AG20443 (cell line): ENCODE data around the gene ITIH4.

Source experiments
- DNase-seq: peaks from one replicate; pipeline ENCODE4 v3.0.0; 2012; ENCODE audit warnings: low spot score, mixed read lengths

The ITIH4 gene

DNA sequence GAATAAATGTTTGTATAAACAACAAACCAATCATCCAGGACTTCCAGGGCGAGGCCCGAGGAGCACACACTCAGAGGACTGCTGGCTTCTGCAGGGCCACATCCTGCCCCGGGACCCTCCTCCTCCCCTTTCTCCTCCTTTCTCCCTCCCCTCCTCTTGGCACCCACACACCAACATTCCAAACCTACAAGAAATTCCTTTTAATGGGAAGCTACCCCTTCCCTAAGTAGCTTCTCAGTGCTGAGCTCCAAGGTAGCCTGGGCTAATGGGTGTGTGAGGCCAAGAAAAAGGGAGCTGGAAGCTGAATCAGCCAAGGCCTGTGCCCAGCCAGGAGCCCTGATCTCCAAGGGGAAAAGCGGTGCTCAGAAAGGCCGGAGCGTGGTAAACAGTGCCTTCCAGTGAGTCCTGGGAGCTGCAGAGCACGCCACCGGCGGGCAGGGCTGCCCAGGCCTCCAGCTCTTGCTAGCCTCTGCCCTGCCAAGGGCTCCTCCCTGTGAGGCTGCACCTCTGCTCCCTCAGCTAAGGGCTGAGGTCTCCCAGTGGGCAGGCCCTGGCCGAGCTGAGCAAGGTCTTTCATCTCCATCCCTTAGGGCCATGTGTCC is 32.0 kb downstream of the ITIH4 start:
- DNase-seq, result no peak

DNA sequence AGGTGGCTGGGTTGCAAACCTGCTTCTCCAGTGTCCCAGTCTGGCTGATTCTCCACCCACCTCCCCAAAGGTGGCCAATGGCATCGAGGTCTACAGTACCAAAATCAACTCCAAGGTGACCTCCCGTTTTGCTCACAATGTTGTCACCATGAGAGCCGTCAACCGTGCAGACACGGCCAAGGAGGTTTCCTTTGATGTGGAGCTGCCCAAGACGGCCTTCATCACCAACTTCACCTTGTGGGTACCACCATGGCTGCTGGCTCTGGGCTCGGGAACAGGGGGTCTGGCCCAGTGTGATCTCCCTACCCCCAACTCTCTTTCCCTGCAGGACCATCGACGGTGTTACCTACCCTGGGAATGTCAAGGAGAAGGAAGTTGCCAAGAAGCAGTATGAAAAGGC is 34.1 kb downstream of the ITIH4 start:
- DNase-seq, result no peak

DNA sequence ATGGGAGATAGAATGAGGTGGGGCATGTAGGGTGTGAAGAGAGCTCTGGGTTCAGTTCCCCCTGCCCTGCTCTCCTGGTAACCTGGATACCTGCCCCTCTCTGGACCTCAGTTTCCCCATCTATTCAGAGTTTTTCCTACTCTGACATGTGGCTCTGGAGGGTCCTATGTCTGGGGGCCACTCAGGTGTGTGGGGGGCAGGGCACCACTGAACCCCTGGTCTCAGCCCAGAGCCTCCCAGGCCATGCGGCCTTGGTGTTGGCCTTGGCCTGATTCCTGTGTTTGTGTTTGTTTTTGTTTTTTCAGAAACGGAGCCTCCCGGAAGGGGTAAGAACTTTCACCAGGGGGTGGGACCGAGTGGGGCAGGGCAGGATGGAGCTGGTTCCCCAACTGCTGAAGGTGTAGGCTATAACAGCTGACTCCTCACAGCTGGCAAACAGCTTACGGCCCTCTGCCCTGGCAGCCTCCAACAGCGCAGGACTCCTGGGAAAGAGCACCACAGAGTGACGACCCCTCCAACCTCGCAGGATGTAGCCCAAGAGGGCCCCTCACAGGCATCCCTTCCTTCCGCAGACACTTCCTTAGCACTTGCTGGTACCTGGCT is 35.1 kb downstream of the ITIH4 start:
- DNase-seq, result no peak

DNA sequence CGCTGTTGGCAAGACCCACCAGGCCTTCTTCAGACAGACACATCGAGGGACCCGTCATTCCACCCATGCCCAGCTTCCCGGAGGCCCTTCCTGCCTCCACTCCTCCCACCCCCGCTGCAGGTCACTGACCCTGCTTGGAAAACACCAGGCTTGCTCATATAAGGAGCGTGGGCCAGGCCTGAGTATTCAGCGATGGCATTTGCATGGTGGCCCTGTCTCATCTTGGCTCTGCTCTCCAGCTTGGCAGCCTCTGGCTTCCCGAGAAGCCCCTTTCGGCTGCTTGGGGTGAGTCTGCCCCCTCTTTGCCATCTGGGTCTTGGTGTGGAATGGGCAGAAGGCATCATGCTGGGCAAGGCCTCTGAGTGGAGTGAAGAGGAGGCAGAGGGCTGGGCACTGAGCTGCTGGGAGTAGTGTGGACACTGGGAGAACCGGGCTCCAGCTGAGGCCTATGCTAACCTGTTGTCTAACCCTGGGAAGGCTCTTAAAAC is 35.8 kb downstream of the ITIH4 start, which contains the start of gene ITIH3:
Gene ITIH3 (plus strand): TSS at position 185 of the 488 bp plus-strand sequence. CDS start 8 bp downstream, at position 193.
- DNase-seq, result no peak

DNA sequence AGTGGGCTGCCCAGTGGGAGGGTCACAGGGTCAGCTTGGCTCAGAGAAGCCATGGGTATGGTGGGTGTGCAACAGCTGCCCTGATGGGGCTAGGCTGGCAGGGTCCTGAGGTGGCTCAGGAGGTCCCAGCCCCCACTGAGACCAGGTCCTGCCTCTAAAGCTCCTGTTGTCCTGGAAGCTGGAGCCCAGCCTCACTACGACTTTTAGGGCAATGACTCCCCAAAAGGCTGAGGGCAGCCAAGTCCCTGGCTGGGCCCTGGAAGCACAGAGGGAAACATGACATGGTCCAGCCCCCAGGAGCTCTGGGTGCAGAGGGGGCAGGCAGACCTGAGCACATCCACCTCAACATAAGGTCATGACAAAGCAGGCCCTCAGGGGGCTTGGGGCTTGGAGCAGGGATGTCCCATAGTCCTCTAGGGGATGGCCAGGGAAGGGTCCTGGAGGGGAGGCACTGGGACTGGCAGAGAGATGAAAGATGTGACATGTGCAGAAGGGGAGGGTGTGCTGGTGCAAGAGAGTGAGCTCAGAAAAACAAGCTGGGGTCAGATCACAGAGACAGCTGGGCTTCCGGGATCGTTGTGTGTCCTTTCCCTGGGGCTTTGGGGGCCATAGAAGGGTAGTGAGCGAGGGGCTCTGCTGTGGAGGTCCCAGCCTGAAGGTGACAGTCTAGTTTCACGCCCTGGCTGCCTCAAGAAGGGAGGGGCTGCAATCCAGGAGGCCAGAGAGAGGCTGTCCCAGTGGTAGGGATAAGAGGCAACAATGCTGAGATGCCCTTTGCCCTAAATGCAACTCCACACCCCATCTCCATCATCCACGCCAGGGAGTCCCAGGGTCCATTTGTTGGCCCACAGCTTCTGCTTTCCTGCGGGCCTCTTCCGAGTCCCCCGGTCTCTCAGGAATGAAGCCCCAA is 36.5 kb downstream of the ITIH4 start:
- DNase-seq, result no peak

DNA sequence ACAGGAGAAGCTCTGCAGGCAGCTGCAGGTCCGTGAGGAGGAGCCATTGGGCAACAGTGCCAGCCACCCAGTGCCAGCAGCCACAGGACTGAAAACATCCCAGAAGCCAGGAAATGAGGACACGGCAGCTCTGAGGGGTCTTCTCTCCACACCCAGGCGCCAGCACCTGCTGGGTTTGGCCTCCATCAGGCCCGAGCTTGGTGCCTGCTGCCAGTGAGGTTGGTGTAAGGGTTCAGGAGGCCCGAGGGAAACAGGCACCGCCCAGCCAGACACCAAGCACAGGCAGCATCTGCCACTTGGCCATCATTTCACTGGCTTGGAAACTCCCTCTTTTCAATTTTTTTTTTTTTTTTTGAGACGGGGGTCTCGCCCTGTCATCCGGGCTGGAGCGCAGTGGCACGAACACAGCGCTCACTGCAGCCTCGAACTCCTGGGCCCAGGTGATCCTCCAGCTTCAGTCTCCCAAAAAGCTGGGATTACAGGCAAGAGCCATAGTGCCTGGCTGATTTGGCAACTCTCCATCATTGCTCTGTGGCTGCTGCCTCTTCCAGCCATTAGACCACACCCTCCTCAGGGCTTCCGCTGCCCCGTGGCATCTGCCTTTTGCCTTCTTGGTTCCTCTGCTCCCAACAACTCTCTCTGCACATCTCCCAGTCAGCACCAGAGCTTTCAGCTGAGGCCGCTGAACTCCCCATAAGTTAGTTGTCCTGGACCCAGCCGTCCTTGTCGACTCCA is 37.3 kb downstream of the ITIH4 start:
- peak; percentile 86 for DNase-seq

DNA sequence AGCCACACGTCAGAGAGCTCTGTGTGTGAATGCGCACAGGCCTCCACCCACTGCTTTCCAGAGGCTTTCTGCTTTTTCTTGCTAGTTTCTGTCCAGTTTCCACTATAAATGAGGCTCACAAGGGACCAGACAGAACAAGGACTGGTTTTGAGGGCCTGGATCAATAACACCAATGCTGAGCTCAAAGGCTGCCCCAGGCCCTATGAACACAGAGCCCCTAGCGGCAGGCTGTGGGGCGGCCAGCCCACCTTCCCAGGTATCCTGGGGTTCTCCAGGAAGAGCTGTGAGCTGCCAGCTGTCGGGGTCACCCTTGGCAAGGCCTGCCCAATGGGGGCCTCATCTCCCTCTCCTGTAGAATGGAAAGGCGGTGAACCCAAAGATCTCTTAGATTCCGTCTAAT is 38.1 kb downstream of the ITIH4 start:
- no peak for DNase-seq

DNA sequence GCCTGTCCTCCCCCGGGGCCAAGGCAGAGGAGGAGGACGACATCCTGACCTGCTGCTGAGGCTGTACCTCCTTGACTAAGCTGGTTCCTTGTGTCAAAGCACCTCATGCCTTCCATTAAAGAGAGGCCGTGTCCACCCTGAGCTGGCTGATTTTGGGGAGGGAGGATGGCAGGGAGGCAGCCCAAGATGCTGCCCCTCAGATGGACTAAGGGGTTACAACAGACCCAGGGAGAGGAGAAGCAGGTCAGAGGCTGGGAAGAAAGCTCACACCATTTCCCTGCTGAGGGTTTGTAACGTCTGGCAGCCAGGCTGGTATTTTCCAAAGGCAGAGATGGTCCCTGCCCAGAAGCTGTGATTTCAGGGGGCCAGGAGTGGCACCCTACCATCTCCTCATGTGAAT is 38.5 kb downstream of the ITIH4 start:
- no peak for DNase-seq

DNA sequence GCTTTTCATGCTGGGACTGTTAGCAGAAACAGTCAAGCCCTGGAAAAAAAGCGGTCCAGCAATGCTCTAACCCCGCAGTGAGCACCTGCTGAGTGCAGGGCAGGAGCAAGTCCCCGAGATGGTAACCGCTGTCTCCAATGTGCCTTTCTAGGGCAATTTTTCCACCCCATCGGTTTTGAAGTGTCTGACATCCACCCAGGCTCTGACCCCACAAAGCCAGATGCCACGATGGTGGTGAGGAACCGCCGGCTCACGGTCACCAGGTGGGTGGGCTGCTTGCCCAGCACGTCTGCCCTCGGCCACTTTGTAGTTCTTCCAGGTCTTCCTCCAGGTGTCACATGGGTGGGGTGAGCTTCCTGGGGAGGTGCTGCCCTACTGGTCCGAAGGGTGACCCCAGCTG is 39.1 kb downstream of the ITIH4 start:
- DNase-seq, result no peak

DNA sequence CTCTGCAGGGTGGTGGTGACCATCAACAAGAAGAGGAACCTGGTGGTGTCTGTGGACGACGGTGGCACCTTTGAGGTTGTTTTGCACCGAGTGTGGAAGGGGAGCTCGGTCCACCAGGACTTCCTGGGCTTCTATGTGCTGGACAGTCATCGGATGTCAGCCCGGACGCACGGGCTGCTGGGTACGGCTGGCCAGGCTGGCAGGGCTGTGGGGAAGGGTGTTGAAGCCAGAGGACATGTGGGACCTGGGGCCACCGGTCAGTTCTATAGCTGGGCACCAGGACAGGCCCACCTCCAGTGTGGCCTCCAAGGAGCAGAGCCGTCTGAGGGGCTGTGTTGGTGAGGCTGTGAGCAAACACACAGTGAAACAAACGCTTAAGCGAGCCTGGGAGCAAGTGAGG is 39.7 kb downstream of the ITIH4 start:
- DNase-seq, result no peak

DNA sequence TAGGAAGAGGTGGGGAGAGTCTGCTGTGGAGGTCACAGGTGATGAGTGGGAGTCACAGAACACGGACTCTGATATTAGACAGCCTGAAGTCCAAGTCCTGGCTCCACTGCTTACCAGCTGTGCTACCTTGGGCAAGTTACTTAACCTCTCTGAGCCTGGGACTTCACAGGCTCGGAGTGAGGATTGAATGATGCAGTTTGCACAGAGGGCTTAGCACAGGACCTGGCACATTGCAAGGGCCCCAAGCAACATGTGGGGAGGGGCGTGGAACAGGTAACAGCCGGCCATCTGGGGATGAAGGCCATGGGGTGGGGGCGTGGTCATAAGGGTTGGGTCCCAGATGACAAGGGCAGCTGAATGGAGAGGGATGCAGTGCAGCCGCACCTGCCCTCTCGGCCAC is 40.1 kb downstream of the ITIH4 start:
- no peak for DNase-seq

DNA sequence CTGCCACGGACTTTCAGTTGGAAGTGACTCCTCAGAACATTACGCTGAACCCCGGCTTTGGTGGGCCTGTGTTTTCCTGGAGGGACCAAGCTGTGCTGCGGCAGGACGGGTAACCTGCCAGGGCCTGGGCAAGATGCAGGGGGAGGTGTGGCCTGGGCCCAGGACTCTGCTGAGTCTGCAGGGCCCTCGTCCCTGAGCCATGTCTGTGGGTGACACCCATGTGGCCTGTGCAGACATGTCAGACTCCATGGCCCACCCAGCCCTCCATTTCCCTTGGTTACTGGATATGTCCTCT is 40.8 kb downstream of the ITIH4 start:
- DNase-seq, result no peak

DNA sequence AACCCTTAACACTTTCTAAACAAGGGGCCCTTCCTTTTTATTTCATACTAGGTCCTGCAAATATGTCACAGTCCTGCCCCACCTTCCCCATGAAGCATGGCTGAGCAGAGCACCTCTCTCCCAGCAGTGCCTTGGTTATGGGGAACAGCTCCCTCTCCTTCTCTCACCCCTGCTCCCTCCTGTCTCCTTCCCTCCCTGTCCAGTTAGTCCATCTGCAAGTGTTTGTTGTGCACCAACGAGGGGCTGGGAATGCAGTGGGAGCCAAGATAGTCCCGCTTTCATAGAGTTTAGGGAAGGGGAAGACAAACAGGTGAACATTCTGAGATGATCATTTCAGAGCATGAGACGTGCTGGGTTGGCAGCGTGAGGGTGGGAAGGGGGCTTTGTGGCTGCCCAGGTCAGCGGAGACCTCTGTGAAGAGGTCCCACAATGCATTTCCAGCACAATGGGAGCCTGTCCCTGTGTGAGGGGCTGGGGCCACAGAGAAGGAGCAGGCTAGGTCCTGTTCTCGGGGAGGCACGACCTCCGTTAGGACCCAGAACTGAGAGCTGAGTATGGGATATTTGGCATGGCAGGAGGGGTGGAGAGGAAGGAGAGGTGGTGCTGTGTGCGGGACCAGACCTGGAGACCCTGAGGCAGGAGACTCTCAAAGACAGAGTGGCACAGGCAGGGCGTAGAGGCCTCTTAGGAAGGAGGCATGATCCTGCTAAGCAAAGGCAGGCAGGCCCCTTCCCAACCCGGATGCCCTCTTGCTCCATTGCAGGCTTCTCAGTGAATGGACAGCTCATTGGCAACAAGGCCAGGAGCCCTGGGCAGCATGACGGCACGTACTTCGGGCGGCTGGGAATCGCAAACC is 41.4 kb downstream of the ITIH4 start:
- no peak for DNase-seq

DNA sequence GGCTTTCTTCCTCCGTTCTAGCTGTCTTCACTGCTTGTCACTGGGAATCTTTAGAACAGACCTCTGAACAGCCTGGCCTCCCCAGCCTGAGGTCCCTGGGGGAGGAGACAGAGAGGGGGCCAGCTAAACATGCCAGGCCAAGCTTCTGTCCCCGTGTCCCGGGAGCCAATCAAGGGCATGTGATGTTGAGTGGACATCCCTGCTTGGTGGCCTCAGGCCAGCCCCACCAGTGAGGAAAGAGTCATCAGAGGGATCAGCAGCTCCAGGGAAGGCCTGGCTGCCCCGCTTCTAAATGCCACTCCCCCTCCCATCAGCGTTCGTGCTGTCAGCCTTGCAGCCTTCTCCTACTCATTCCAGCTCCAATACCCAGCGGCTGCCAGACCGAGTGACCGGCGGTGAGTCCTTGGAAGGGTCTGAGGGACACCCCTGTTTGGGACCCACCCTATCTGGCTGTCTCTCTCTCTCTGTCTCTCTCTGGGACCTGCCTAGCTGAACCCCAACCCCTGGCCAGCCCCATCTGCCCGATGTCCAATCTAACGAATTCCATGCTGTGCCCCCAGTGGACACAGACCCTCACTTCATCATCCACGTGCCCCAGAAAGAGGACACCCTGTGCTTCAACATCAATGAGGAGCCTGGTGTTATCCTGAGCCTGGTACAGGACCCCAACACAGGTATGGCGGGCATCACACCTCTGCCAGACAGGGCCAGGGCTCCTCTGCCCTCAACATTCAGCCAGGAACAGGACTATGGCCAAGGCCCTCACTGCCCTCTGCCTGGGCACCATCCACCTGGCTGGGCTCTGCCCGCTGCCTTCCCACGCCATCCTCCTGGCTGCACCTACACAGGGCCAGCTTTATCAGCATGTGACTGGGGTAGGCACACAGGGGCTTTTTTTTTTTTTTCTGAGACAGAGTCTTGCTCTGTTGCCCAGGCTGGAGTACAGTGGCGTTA is 42.5 kb downstream of the ITIH4 start:
- DNase-seq, result peak; percentile 74

DNA sequence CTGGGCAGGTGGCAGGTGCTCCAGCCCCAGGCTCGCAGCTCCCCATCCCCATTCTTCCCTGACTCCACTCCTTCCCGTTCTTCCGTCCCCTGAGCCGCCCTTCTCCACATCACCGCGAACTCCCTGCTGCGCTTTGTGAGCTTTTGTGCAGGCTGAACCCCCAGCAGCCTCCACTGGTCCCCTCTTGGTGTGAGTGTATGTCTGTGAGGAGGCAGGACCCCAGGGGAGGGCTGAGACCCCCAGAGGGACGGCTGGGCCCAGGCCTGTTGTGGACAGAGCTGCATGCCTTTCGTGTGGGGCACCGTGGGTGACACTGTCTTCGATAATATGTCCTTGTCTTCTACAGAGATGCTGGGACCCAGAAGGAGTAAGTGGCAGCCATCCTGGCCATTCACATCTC is 43.2 kb downstream of the ITIH4 start:
- no peak for DNase-seq

DNA sequence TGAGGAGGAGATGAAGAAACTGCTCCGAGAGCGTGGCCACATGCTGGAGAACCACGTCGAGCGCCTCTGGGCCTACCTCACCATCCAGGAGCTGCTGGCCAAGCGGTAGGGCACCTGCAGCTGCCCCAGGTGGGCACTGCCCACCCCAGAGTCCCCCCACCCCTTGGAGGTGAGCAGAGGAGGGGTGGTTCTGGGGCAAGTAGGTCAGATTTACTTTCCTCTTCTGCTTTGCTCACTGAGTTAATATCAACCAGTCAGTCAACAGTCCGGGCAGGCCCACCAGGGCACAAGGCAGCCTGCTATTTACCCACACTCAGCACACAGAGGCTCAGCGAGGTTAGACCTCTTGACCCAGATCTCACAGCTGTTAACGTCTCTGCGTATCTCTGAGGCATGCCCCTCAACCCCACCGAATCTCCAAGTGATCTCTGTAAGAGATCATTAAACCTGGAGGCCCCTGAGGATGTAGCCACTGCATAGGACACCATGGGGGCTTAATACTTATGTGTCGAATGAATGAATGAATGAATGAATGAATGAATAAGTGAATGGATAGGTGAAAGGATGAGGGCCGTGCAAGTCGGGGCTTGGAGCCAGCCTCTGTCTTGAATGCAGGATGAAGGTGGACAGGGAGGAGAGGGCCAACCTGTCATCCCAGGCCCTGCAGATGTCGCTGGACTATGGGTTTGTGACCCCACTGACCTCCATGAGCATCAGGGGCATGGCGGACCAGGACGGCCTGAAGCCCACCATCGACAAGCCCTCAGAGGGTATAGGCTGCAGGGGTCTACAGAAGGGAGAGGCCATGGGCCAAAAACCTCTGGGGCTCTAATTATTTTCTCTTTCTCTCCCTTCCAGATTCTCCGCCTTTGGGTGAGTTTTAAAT is 43.9 kb downstream of the ITIH4 start:
- no peak for DNase-seq

DNA sequence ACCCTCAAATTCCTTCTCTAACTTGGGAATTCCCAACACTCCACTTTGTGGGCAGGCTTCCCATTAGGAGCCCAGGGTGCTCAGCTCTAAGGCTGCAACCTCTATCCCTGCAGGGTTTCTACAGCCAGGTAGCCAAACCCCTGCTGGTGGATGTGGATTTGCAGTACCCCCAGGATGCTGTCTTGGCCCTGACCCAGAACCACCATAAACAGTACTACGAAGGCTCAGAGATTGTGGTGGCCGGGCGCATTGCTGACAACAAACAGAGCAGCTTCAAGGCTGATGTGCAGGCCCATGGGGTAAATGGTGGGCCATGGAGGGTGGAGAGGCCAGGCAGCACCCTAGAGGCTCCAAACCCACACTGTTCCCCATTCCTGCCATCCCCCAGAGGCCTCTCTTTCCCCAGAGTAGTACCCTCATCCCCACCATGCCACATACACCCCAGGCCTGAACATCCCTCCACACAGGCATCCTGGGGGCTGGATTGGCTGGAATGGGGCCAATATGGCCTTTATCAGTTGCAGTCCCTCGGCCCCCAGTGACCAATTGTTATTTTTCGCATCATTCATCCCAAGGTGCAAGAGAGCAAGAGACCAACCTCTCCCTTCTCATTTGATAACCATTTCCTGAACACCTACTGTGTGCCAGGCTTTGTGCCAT is 45.4 kb downstream of the ITIH4 start:
- DNase-seq, result no peak

DNA sequence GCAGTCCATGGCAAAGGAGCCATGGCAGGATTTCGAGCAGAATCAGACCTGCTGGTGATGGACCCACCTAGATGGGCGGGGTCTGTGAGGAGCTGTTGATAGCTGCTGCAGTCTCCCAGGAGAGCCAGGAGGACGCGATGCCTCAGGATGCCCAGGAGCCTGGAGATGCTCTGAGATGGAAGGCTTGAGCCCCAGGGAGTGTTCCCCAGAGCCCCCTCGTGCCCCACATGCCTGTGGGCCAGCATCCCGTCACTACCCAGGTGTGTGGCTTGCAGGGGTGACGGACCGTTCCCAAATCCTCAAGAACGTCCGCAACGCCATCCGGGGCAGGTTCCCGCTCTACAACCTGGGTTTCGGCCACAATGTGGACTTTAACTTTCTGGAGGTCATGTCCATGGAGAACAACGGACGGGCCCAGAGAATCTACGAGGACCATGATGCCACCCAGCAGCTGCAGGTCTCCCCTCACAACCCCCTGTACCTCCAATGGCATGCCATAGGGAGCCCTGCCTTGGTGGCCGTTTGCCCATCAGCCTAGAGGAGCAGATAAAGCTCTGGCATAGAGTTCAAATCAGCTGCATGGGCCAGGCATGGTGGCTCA is 46.4 kb downstream of the ITIH4 start:
- DNase-seq, result no peak

DNA sequence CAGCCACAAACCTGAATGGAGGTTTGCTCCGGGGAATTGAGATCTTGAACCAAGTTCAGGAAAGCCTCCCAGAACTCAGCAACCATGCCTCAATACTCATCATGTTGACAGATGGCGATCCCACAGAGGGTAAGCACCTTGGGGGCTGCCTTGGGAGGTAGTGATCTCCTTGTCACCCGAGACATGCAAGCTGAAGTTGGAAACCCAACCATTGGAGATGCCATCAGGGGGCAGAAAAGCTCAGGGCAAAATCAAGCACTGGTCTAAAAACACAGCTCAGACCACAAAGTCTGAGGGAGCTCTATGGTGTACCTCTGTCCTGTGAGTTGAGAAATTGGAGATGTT is 47.3 kb downstream of the ITIH4 start:
- no peak for DNase-seq
